Activated naive CD4-positive, alpha-beta T cell treated with anti-CD3 and anti-CD28 coated beads, Interleukin-2, amount 50 U/mL, for 16 hours (primary cell): ENCODE results near the gene PARP14.
"Not testable (repeated sequence)": the region's sequence is repeated elsewhere in the genome, so short reads cannot be mapped to it uniquely, and the experiment has no call there.

Experiments
- DNase-seq: peaks from one replicate; pipeline ENCODE4 v3.0.0-alpha.2; 2020

The PARP14 gene

GRCh38 chr3:122678506-122678905, 2.1 kb upstream of the PARP14 start:
- DNase-seq: no peak

- DNase-seq: peak; percentile 83
Measured at GRCh38 chr3:122679085-122679881, 1.4 kb upstream of the PARP14 start.

- peak; percentile 20 for DNase-seq
Measured at GRCh38 chr3:122679882-122680474, 661 bp upstream of the PARP14 start.

DNA sequence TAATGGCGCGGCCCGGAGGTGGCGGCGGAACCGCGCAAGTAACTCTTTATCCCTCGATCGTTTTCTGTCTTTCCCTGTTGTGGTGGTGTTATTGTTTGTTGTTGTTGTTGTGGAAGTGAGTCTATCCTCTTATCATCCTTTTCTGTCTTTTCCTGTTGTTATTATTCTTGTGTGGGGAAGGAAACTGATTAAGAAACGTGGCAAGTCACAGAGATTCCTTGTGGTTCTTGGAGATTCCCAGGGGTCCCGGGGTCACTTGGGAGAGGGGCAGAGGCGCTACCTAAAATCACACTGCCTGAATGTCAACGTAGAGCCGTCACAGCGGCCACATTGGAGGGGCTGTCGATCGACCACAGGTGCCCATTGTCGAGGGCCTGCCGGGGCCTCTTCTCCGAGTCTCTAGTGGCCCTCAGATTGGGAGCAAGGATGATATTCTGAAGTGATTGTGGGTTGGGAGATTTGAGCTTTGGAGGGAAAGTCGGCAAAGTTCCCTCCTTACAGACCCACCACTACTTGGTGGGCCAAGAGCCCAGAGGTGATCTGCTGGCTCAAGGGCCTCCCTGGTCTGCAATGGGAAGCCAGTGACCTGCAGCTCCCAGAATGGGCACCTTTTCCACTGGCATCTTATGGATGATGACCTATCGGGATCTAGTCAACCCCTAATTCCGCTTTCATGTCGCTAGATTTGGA, 790 bp downstream of the PARP14 start:
- DNase-seq: no peak

DNA sequence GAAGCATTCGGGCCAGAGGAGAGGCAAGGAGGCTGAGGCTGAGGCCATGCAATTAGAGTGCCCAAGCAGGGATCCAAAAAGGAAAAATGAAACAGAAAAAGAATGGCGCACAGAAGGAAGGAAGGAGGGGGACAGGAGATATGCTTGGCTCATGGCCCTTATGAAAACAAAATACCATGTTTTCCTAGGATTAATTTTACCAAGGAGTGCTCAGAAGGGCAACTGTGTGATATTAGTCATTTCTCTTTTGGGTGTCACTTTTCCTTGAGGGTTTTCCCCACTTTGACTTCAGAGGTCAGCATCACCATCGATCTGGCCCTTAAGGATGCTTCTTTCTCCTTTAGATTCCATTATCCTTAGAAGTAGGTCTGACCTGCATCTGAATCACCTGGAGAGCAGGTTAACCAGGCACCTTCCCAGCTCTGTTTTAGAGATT, 1.4 kb downstream of the PARP14 start:
- DNase-seq: no peak

- DNase-seq: not testable (repeated sequence)
Measured at GRCh38 chr3:122682778-122683411, 2.3 kb downstream of the PARP14 start.

- no peak for DNase-seq
Measured at GRCh38 chr3:122687298-122687697, 6.7 kb downstream of the PARP14 start.

GRCh38 chr3:122688996-122689395, 8.4 kb downstream of the PARP14 start:
- no peak for DNase-seq

- DNase-seq: no peak
Measured at GRCh38 chr3:122689587-122689986, 8.9 kb downstream of the PARP14 start.

DNA sequence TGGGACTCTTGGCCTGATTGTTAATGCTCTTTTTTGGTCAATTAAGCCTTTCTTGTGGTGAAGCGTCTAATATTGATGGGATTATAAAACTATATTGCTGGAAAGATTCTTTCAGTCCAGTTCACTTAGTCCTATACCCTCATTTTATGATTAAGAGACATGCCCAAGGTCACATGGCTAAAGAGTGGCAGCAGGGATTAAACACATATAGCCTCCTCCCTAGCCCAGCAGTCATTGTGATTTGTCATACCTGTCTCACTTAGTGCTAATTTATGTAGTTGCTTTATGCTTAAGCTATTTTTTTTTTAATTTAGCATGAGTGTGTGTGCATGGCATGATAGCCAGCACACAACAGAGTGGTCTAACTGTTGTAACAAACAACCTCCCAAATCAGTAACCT, 9.5 kb downstream of the PARP14 start:
- DNase-seq: no peak

DNA sequence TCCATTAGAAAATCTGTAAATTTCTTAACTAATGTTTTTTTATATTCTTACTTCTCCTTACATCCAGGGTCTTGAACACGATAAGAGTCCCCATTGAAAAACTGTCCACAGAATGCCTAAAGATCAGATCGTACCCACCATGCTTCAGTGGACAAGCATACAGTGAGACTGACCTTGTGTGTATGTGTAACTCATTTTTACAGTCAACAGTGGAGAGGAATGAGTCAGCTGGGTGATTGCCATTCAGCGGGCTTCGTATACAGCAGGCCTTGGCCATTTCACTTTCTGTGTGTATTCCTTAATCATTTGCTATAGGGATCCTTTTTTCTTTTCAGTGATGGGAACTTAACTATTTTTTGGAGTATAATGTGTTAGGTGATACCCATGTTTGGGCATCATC, 10.6 kb downstream of the PARP14 start:
- no peak for DNase-seq

DNA sequence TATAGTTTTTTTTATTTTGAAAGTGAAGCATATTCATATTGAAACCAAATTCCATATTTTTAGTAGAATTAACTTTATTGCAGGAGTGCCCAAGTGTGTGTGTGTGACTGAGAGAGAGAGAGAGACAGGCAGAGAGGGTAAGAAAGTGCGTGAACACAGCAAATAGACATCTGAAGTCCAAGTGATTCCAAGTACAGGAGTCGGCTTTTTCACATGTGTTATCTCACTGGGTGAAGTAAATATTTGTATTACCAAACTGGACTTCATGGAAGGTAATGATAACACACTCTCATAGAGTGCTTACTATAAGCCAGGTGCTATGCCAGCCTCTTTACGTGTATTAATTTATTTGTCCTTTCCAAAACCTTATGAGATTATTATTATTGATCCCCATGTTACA, 12.0 kb downstream of the PARP14 start:
- no peak for DNase-seq

GRCh38 chr3:122694966-122695365, 14.3 kb downstream of the PARP14 start:
- no peak for DNase-seq

- no peak for DNase-seq
Measured at GRCh38 chr3:122695927-122696561, 15.4 kb downstream of the PARP14 start.

DNA sequence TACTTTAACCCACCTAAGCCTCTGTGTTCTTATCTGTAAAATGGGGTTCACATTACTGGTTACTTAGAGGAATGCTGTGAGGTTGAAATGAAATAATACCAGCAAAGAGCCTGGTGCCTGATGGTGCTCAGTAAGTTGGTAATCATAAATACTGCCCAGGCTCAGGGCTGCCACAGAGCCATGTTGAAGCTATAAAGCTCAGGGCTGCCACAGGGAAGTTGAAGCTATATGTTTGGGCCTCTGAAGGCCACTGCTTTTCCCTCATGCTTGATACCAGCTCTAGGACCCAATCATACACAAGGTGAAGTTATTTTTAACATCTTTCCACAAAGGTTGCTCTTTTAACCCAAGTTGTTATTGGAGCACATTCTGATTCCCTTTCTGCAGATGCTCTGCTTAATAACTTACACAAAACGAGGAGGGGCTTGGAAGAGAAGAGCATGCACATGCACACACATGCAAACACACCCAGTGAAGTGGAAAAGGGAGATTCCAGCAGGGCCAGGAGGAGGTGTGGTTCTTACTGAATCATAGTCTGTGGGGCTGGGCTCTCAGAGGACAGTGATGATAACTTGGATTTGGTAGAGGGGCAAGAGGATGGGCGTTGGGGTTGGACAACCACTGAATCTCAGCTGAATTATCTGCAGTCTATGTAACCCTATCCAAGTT, 17.4 kb downstream of the PARP14 start:
- no peak for DNase-seq

GRCh38 chr3:122700193-122700592, 19.6 kb downstream of the PARP14 start:
- DNase-seq: no peak

GRCh38 chr3:122705379-122705778, 24.7 kb downstream of the PARP14 start:
- DNase-seq: no peak

DNA sequence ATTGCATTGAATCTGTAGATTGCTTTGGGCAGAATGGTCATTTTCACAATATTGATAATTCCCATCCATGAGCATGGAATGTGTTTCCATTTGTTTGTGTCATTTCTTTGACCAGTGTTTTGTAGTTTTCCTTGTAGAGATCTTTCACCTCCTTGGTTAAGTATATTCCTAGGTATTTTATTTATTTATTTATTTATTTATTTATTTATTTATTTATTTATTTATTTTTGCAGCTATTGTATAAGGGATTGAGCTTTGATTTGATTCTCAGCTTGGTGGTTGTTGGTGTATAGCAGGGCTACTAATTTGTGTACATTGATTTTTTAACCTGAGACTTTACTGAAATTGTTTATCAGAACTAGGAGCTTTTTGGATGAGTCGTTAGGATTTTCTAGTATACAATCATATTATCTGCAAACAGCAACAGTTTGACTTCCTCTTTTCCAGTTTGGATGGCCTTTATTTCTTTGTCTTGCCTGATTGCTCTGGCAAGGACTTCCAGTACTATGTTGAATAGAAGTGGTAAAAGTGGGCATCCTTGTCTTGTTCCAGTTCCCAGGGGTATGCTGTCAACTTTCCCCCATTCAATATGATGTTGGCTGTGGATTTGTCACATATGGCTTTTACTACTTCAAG, 30.1 kb downstream of the PARP14 start:
- DNase-seq: not testable (repeated sequence)

DNA sequence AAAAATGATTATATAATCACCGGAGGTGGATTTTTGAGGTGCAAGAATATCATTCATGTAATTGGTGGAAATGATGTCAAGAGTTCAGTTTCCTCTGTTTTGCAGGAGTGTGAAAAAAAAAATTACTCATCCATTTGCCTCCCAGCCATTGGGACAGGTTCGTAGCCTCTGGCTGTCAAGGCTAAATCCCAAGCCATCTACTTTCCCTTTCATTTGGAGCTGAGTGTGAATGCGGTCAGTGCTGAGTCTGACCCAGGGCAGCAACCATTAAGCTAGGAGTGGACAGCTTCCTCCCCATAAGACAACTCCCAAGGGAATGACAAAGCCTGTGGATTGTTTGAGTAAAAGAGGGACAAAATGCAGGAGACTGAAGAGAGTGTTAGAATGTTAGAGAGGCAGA, 33.6 kb downstream of the PARP14 start:
- DNase-seq: no peak

- no peak for DNase-seq
Measured at GRCh38 chr3:122716667-122717066, 36.0 kb downstream of the PARP14 start.

DNA sequence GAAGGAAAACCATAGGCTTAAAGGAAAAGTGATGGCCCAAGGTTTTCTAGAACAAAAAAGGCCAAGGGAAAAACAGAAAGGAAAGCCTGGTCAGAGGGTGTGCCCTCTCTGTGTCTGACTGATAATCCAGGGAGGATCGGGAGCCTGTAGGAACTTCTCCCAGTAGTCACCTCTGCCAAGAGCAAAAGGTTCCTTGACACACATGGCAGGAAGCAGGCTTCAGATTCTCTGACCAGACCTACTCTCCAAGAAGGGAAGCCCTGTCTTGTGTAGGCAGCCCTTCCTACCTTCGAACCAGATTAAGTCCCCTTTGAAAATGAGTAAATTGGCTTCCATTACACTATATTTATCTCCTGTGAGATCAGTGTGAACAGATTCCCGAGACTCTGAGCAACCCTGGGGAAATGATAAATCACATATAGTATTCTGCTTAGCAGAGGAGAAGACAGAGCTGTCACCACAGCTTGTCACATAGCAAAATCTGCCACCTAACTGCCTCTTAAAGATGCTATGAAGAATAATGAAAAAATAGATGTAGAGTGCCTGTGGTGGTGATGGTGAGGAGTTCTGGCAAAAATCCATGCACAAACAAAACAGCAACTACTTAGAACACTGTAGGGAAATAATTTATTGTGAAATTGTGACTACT, 38.8 kb downstream of the PARP14 start:
- no peak for DNase-seq
